ENCODE measurements around the gene FNIP2.

GRCh38 chr4:158840131-158840530, 71.3 kb downstream of the FNIP2 start:
- TF ChIP-seq CTCF (conservative IDR thresholded peaks at IDR 0.05; ENCODE audit: low read length) (no peak), EZH2phosphoT487 (IDR thresholded peaks at IDR 0.05; ENCODE audit: borderline replicate concordance) (no peak)
